Fibroblast of villous mesenchyme (primary cell): ENCODE data around the gene SCYGR1. TPM values are rescaled to one million over a fixed set of nuclear protein-coding genes. Genes with fewer than 3 reads are reported as not detected.

Source experiments
- DNase-seq: peaks from one replicate; pipeline ENCODE4 v3.0.0-alpha.2; 2010; ENCODE audit warnings: low read depth
- H3K4me3 ChIP-seq: 2 replicates; pipeline ENCODE4 v1.5.1; 2011; ENCODE audit warnings: low read depth, mild to moderate bottlenecking, low read length
- total RNA-seq: library from RNA; depleted of rRNA; stranded (reverse); fragments of >200 nt; gene quantifications from 2 replicates; pipeline ENCODE4 v1.2.3, GENCODE V29; 2012
- TF ChIP-seq, protein P1 (sequence below): IDR thresholded peaks from 2 replicates; pipeline ENCODE4 v1.5.1; 2012; ENCODE audit warnings: low read depth, mild to moderate bottlenecking, low read length; ENCODE audit not compliant: insufficient read depth

Gene SCYGR1
- total RNA-seq, 1 donor = not detected

DNA sequence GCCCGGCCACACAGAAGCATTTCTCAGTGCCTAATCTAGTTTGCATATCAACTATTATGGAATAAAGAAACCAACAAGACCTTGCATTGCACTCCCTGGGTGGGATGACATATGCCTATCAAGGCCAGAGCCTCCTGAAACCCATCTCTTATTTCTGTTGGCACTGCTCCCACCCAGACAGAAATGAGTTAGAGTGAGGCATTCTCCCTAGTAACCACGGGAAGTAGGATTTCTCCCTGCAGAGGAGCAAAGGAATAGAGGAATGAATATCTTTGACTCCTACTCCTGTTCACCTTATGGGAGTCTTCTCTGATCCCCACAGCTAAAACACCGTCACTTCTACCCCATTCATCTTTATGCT lies 24.2 kb upstream of the SCYGR1 start:
- TF ChIP-seq, protein P1, sequence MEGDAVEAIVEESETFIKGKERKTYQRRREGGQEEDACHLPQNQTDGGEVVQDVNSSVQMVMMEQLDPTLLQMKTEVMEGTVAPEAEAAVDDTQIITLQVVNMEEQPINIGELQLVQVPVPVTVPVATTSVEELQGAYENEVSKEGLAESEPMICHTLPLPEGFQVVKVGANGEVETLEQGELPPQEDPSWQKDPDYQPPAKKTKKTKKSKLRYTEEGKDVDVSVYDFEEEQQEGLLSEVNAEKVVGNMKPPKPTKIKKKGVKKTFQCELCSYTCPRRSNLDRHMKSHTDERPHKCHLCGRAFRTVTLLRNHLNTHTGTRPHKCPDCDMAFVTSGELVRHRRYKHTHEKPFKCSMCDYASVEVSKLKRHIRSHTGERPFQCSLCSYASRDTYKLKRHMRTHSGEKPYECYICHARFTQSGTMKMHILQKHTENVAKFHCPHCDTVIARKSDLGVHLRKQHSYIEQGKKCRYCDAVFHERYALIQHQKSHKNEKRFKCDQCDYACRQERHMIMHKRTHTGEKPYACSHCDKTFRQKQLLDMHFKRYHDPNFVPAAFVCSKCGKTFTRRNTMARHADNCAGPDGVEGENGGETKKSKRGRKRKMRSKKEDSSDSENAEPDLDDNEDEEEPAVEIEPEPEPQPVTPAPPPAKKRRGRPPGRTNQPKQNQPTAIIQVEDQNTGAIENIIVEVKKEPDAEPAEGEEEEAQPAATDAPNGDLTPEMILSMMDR = no peak
- H3K4me3 ChIP-seq = no peak overlapping the region
- DNase-seq = no peak

DNA sequence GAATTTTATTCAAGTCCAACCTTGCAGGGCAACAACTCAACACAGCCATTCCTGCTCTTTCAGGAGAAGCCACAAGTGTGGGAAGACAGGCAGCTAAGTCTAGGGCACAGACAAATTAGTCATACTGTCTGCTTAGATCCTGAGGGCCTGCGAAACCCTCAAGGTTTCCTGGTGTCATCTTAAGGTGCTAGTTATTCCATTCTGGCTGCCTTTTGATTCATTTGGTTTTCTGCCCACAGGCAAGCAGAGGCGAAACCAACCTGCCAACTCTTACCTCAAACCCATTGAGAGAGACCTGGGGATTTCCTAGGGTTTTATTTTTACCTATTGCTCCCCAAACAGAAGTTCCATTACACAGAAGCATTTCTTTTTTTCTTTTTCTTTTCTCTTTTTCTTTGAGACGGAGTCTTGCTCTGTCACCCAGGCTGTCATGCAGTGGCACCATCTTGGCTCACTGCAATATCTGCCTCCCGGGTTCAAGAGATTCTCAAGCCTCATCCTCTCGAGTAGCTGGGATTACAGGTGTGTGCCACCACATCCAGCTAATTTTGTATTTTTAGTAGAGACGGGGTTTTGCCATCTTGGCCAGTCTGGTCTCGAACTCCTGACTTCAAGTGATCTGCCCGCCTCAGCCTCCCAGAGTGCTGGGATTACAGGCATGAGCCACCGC lies 23.7 kb upstream of the SCYGR1 start:
- DNase-seq = peak; percentile 20
- TF ChIP-seq, protein P1 = no peak
- no peak overlapping the region for H3K4me3 ChIP-seq

DNA sequence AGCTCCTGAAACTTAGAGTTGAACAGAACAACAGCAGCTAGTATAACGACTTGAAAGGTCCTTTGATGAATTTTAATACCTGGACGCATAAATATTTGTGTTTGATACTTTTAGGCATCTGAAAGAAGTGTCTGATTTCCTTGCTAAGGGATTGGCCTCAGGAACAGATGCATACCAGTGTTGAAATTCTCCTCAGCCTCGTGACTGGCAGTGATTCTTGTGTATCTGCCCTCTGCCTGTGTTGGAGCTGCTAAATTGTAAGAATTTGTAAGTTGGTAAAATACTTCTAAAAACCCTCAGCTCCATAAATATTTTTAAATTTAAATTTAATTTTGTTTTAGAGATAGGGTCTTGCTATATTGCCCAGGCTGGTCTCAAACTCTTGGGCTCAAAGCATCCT lies 22.4 kb upstream of the SCYGR1 start:
- TF ChIP-seq, protein P1 = no peak
- no peak for DNase-seq

GRCh38 chr2:227407591-227408151 lies 19.9 kb upstream of the SCYGR1 start:
- TF ChIP-seq, protein P1 = no peak
- DNase-seq = peak; percentile 86
- no peak overlapping the region for H3K4me3 ChIP-seq

More for the DNA sequence above, 22.4 kb upstream of the SCYGR1 start:
- H3K4me3 ChIP-seq = no peak overlapping the region

DNA sequence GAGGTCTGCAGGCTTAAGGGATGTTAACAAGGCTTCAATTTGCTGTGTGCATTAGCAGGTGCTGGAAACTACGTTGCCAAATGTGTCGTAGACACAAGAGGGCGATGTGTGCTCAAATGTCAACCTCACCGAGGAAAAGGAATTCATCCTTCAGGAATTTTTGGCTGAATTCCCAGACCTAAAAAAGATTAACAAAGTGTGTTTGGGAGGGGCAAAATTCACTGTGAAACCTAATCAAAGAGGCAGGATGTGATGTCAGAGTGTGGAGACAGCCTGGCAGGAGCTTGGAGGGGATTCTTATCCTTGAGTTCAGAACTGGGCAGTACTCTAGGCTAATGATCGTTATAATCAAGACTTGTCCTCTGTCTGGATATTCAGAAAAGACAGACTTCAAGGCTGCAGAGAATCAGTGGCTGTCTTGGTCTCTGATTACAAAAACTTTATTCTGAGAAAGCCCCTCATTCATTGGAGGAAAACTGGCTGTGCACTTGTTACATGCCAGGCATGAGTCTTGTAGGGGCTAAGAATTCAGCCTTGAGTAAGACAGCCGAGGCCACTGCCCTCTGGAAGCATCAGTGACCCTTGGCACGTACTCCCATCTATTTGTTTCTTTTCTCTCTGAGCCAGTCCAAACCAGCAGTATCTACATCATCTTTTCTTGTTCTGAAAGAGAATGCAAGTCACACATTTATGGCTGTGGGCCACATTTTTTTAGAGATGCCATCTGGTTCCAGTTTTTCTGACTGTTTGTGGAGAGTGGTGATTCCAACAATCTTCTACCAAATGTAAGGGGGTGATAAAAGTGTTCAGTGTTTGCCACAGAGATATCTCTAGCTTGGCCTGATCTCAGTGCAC lies 18.7 kb upstream of the SCYGR1 start:
- DNase-seq = peak; percentile 98
- no peak overlapping the region for H3K4me3 ChIP-seq
- TF ChIP-seq, protein P1 = peak; percentile 79

DNA sequence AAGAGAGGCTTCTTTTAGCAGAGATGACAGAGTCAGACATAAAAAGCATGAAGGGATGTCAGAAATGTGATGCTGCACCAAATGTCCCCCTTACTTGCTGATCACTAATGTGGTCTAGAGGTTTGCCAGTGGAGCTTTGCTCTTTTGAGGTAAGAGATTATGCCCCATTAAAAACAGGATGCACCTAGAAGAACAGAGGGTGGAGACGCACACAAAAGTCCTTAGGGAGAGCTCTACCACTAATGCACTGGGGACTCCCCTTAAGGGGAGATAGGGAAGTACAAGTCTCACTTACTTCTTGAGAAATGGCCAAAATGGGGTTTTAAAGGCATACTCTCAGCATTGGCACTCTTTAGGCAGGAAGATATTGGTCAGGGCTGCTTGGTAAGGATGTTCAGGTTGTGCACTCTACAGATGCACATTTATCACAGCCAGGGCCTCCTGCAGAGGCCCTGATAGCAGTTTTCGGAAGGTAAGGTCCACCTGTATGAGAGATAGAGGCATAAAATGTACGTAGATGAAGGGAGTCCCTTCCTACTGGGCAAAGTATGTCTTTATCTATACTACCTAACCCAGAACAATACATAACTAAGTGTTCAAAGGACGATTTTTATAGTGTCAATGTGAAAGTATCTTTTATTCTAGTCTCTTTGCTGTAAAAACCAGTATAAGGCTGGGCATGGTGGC lies 17.0 kb upstream of the SCYGR1 start:
- H3K4me3 ChIP-seq = no peak overlapping the region
- no peak for DNase-seq
- TF ChIP-seq, protein P1 = no peak
